Suppressor macrophage (primary cell): ENCODE data around the gene DNAJC8.

ENCODE experiments used
- DNase-seq, 4 experiments: peaks; one replicate each; pipeline ENCODE4 v3.0.0-alpha.2; 2020 to 2022

The DNAJC8 gene

GRCh38 chr1:28199328-28200233, 33.2 kb downstream of the DNAJC8 start:
- DNase-seq = peak in 2 of 4 experiments; percentile 28 to 41

- DNase-seq = no peak
Measured at GRCh38 chr1:28197682-28198415, 35.0 kb downstream of the DNAJC8 start.

DNA sequence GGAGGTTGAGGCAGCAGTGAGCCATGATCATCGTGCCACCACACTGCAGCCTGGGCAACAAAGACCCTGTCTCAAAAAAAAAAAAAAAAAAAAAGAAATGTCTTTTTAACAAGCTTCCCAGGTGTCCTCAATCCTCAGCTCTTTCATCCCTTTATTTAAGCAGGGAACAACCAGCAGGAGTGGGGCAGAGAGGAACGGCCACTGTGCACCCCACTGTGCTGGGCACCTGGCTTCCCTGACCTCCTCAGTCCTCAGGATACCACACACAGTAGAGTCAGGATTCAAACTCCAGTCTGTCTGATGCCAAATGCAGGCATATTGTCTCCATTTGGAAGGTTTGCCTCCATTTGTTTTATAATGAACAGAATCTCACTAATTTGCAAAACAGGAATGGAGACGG, 36.5 kb downstream of the DNAJC8 start:
- DNase-seq = no peak

GRCh38 chr1:28195780-28196179, 37.0 kb downstream of the DNAJC8 start:
- no peak for DNase-seq

DNA sequence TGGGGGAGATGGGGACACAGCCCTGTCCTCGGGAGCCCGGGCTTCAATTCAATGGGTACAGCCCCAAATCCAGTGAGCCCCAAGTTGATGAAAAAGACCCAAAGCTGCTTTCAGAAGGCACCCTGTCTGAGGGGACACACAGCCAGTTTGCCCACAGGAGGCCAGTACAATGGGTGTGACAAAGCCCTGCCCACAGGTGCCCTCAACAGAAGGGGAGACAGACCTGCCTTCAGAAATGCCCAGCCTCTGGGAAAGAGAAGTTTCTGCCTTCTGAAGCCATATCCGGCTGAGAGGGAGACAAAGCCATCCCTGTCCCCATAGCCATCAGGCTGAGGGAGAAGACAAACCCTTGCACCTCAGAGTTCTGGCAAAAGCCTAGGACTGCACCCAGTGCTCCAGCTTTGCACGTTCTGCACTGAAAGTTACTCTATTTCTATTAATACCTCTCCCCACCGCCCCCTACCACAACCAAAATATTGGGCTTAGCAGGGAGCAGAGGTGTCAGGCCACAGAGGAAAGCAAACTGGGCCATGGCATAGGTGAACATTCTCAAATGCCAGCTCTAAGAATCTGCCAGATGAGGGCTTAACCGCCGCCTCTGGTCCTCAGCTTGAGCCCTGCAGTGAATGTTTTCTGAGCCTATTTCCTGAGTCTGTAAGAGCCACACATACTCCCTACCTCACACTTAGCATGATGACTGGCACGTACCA, 38.3 kb downstream of the DNAJC8 start:
- DNase-seq = no peak

GRCh38 chr1:28193701-28194161, 39.1 kb downstream of the DNAJC8 start:
- DNase-seq = no peak

DNA sequence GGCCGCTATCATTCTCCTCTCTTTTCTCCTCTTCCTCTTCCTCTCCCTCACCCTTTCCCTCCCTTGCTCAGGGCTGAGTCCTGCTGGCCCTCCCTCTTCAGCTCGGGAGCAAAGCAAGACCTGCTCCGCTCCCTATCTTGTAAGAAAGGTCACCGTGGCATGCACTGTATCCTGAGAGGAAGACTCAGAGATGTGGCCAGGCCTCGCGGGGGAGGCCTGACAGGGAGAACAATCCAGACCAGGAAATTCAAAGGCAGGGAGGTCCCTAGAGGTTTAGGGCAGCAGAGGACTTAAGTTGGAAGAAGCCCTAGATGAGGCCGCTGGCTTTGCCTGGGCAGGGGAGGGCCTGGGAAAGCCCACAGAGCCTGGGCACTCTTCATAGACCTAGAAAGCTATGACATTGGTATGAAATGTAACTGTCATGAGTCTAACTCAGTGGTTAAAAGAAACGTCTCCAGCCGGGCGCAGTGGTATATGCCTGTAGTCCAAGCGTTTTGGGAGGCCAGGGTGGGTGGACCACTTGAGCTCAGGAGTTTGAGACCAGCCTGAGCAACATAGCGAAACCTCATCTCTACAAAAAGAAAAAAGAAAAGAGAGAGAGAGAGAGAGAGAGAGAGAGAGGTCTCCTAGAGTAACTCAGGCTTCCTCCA, 41.7 kb downstream of the DNAJC8 start:
- DNase-seq = no peak

DNA sequence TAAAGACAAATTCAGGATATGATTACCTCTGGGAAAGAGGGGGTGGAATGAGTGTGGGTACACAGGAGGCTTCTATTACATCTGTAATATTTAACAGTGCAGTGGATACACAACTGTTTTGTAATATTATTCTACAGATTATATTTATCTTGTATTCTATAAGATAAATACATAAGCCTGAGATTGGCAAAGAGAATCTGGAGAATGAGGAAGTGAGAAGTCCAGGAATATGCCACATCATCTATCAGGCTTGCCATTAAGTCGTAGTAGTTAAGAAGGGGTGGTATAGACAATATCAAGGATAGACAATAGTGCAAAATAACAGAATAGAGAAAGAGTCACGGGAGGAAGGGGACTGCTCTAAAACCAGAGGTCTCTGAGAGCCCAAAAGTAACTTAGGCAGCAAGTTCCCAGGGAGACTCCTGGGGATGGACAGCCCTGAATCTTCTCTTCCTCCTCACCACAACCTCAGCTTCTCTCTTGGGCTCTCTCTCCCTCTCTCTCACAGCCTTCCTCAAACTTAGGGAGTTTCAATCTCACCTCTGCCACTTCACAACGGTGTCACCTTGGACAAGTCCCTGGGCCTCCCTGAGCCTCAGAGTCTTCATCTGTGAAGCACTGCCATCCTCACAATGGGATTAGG, 42.4 kb downstream of the DNAJC8 start:
- peak in 2 of 4 experiments; percentile 48 to 60 for DNase-seq

DNA sequence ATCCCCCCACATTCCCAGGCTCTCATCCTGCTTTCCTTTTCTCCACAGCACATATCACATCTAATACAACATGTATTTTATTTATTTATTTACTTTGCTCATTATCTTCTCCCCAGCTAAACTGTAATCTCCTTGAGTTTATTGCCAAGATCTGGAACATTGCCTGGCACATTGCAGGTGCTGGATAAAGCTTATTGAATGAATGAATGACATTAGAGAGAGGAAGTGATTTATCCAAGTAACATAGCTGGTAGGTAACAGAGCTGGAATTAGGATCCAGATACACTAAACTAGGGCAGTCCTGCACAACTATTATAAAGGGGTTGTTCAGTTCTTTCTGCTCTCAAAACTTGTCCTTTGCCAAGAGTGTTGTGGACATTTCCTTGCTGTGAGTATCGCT, 47.8 kb downstream of the DNAJC8 start:
- no peak for DNase-seq

DNA sequence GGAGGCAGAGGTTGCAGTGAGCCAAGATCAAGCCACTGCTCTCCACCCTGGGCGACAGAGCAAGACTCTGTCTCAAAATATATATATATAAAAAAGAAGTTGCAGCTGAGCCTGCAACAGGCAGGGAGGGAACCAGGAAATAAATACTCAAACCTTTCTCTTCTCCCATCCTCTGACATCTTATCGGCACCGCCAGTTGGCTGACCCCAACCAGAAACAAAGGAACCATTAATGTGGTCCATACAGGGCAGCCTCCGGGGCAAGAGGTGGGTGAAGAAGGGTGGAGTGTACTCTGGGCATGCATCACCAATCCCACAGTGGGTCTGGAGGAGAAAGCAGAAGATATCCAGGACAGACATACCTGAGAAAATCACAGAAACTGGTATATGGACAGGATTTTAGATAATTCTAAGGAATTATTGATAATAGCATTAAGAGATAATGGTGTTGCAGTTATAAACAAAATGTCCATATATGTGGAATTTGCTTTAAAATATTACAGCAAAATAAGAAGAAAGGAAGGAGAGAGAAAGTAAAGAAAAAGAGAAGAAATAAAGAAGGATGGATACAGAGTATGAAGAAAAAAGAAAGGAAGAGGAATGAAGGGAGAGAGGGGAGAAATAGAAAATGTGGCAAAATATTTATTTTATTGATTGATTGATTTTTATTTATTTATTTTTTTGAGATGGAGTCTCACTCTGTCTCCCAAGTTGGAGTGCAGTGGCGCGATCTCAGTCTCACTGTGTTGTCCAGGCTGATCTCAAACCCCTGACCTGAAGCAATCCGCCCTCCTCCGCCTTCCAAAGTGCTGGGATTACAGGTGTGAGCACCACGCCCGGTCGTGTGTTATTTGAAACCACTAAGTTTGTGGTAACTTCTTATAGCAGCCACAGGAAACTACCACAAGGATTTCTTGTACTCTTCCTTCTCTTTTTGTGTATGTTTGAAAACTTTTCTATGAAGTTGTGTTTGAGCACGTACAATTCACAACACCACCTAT, 52.2 kb downstream of the DNAJC8 start:
- no peak for DNase-seq

- DNase-seq = no peak
Measured at GRCh38 chr1:28178690-28179485, 53.9 kb downstream of the DNAJC8 start.

DNA sequence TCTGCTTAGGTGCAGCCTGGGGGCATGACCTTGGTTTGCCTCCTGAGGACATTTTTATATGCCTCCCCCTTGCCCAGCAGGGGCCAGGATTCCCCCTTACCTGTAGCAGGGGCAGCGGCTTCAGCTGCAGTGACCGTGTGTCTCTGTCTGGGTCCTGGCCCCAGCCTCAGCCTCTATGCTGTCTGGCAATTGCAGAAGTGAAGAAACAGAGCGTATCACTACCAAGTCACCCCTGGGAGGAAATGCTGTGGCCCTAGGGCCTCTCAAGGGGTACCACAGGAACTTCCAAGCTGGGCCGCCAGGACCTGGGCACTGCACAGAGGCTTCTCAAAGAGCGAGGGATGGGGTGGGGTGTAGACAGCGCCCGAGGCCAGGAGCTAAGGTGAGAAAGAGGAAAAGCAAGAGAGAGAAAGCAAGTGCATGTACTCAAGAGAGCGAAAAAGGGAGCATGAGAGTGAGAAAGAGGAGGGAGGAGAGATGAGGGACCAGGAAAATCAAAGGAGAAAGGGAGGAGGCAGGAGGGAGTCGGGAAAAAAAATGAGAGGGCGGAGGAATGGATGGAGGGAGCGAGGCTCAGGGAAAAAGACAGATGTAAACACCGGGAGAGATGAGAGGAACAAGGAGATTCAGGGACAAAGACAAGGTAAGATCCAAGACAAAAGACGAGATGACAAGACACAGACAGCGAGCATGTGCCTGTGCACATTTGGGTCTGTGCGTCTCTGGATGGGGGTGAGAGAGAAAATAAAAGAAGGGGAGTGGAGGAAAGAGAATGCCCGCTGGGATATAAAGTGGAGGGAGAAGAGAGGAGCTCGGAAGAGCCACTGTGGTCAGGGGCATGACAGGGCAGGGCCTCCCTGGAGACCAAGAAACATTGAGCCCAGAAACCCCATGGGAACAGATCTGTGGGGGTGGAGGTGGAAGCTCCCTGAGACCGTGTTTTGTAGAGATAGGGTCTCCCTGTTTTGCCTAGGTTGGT, 56.0 kb downstream of the DNAJC8 start, which contains the start of gene PTAFR:
Gene PTAFR, minus strand, starts transcription at position 199 of the 979 bp plus-strand sequence. CDS start 25,669 bp downstream, outside the sequence.
- DNase-seq = peak; percentile 76 to 86 (median 85)

DNA sequence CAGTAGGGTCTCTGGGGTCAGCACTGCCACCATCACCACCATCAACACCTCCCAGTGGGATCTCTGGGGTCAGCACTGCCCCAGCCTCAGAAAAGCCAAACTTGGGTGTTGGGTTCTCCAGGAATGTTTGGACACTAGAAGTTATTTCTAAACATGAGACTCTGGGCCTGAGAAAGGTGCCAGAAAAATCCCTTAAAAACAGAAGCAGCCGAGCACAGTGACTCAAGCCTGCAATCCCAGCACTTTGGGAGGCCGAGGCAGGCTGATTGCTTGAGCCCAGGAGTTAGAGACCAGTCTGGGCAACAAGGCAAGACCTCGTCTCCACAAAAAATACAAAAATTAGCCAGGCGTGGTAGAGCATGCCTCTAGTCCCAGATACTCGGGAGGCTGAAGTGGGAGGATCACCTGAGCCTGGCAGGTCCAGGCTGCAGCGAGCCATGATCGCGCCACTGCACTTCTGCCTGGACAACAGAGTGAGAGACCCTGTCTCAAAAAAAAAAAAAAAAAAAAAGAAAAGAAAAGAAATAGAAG, 56.8 kb downstream of the DNAJC8 start:
- peak in 3 of 4 experiments; percentile 40 to 47 (median 41) for DNase-seq

- DNase-seq = no peak
Measured at GRCh38 chr1:28173980-28174297, 58.9 kb downstream of the DNAJC8 start.

- DNase-seq = peak; percentile 54 to 82 (median 74)
Measured at GRCh38 chr1:28173151-28173979, 59.5 kb downstream of the DNAJC8 start.

GRCh38 chr1:28172713-28173150, 60.1 kb downstream of the DNAJC8 start:
- peak; percentile 78 to 90 (median 87) for DNase-seq

- no peak for DNase-seq
Measured at GRCh38 chr1:28171246-28171645, 61.6 kb downstream of the DNAJC8 start.
